ENCODE measurements around the gene DRC1.

Gene DRC1

GRCh38 chr2:26469955-26470354, 68.2 kb downstream of the DRC1 start:
- no peak for DNase-seq (ENCODE audit: low spot score)
- TF ChIP-seq, protein P1, sequence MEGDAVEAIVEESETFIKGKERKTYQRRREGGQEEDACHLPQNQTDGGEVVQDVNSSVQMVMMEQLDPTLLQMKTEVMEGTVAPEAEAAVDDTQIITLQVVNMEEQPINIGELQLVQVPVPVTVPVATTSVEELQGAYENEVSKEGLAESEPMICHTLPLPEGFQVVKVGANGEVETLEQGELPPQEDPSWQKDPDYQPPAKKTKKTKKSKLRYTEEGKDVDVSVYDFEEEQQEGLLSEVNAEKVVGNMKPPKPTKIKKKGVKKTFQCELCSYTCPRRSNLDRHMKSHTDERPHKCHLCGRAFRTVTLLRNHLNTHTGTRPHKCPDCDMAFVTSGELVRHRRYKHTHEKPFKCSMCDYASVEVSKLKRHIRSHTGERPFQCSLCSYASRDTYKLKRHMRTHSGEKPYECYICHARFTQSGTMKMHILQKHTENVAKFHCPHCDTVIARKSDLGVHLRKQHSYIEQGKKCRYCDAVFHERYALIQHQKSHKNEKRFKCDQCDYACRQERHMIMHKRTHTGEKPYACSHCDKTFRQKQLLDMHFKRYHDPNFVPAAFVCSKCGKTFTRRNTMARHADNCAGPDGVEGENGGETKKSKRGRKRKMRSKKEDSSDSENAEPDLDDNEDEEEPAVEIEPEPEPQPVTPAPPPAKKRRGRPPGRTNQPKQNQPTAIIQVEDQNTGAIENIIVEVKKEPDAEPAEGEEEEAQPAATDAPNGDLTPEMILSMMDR (IDR thresholded peaks at IDR 0.05; ENCODE audit: extremely low read depth, missing control alignments): no peak

DNA sequence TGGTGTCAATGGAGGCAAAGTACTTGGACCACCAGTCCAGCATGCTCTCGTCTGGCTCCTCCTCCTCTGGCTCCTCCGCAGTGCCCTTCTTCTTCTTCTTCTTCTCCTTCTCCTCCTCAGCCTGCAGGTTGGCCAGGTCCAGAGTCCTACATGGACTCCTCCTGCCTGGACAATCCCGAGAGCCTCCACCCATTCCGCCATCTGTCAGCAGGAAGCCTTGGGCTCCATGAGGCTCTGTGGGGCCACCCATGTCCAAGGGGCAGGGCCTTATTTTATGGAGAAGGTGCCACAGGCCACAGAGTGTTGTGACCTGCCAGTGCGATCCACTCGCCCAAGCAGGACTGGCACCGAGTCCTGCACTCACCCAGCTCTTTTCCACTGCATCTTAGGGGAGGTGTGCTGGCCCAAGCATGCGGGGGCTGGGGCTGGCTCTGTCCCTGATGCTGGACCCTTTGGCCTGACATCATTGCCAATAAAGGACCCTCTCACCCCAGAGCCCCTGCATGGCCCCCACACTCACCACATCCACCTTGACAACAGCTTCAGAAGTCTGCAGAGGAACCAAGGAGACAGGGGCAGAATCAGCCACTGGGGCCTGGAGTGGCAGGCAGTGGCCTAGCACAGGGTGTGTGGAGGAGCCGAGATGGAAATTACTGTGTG, 69.0 kb downstream of the DRC1 start:
- DNase-seq (ENCODE audit: low spot score): no peak
- TF ChIP-seq, protein P1 (IDR thresholded peaks at IDR 0.05; ENCODE audit: extremely low read depth, missing control alignments): no peak

DNA sequence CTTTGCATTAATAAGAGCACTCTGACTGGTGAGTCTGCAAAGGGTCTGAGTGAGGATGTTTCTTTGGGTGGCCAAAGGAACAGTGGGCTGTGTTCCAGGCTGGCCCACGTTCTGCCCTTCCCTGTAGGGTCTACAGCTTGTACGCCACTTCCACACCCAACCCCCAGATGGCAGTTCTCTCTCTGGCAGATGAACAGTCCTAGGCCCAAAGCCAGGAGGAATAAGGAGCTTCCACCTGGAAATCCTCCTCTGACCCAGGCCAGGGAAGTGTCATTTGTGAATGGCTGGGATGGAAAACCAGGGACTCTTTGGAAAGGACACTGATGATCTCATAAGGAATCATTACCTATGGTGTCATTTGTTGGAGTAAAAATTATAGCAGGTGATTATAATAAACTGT, 69.6 kb downstream of the DRC1 start:
- no peak for DNase-seq (ENCODE audit: low spot score)
- TF ChIP-seq, protein P1 (IDR thresholded peaks at IDR 0.05; ENCODE audit: extremely low read depth, missing control alignments): no peak

GRCh38 chr2:26471766-26472706, 70.3 kb downstream of the DRC1 start:
- TF ChIP-seq, protein P1 (IDR thresholded peaks at IDR 0.05; ENCODE audit: extremely low read depth, missing control alignments): no peak
- no peak for DNase-seq (ENCODE audit: low spot score)

GRCh38 chr2:26472821-26473655, 71.3 kb downstream of the DRC1 start:
- TF ChIP-seq, protein P1 (IDR thresholded peaks at IDR 0.05; ENCODE audit: extremely low read depth, missing control alignments): no peak
- no peak for DNase-seq (ENCODE audit: low spot score)

GRCh38 chr2:26473796-26474195, 72.1 kb downstream of the DRC1 start:
- TF ChIP-seq, protein P1 (IDR thresholded peaks at IDR 0.05; ENCODE audit: extremely low read depth, missing control alignments): no peak
- no peak for DNase-seq (ENCODE audit: low spot score)
